Colonic mucosa (tissue), 4 donors: ENCODE data around the gene IQCC. TPM values are rescaled to one million over a fixed set of nuclear protein-coding genes. Genes with fewer than 3 reads are reported as not detected.

Source experiments
- DNase-seq: peaks from one replicate; pipeline ENCODE4 v3.0.0-alpha.2; 2020
- H3K27ac ChIP-seq: fragments of 200-600 bp; one replicate; pipeline ENCODE4 v1.8.0; 2021
- H3K27me3 ChIP-seq: fragments of 200-600 bp; one replicate; pipeline ENCODE4 v1.8.0; 2021
- H3K36me3 ChIP-seq: fragments of 200-600 bp; one replicate; pipeline ENCODE4 v1.8.0; 2021
- H3K4me1 ChIP-seq: fragments of 200-600 bp; one replicate; pipeline ENCODE4 v1.8.0; 2021; ENCODE audit warnings: mild to moderate bottlenecking
- H3K4me3 ChIP-seq: fragments of 200-600 bp; one replicate; pipeline ENCODE4 v1.8.0; 2021
- H3K9ac ChIP-seq, 2 donors: one replicate each; pipeline ENCODE4 v1.7.0; 2013; ENCODE audit warnings: control low read depth in 2 of 2, low read depth in 2 of 2, low read length in 2 of 2
- H3K9me3 ChIP-seq: fragments of 200-600 bp; one replicate; pipeline ENCODE4 v1.8.0; 2021
- intact Hi-C: fragments of 100-400 bp; cut with DNase I; formaldehyde crosslinking; loops from one replicate; pipeline ENCODE4 v1.14.1; 2022
- total RNA-seq, 2 donors: library from RNA; stranded (reverse); fragmentation: NEBNext Ultra II Directional in 1 of 2; extraction: Animal tissue kit (Norgen Biotek cat#: 25700) in 1 of 2; gene quantifications; one replicate each; pipeline ENCODE4 v1.2.1, GENCODE V29; 2021
- TF ChIP-seq, protein P1 (sequence below): fragments of 200-600 bp; IDR thresholded peaks from one replicate; pipeline ENCODE4 v1.8.0; 2022; ENCODE audit warnings: antibody characterized with exemption, mild to moderate bottlenecking
- donor health status: healthy.
- donor health status: DM: no; HTN: no; CAD: no.
- donor health status: DM: no; HTN: no; CAD: no.

IQCC gene
- total RNA-seq, 2 donors from 2014 or later = 1.8 to 4.3 TPM

- Histone ChIP-seq H3K36me3 (peaks cover 8% of the 10 kb centered on the region), H3K4me3 (no peak overlapping the region), H3K4me1 (no peaks in the 10 kb centered on the region), H3K27me3 (no peaks in the 10 kb centered on the region), H3K9me3 (no peaks in the 10 kb centered on the region), H3K9ac (no peak overlapping the region), H3K27ac (no peak overlapping the region)
- no peak for DNase-seq
- TF ChIP-seq, protein P1, sequence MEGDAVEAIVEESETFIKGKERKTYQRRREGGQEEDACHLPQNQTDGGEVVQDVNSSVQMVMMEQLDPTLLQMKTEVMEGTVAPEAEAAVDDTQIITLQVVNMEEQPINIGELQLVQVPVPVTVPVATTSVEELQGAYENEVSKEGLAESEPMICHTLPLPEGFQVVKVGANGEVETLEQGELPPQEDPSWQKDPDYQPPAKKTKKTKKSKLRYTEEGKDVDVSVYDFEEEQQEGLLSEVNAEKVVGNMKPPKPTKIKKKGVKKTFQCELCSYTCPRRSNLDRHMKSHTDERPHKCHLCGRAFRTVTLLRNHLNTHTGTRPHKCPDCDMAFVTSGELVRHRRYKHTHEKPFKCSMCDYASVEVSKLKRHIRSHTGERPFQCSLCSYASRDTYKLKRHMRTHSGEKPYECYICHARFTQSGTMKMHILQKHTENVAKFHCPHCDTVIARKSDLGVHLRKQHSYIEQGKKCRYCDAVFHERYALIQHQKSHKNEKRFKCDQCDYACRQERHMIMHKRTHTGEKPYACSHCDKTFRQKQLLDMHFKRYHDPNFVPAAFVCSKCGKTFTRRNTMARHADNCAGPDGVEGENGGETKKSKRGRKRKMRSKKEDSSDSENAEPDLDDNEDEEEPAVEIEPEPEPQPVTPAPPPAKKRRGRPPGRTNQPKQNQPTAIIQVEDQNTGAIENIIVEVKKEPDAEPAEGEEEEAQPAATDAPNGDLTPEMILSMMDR = no peak
- intact Hi-C loops = no loop called here
These were observed 27.3 kb downstream of the IQCC start for GRCh38 chr1:32232558-32233304.

DNA sequence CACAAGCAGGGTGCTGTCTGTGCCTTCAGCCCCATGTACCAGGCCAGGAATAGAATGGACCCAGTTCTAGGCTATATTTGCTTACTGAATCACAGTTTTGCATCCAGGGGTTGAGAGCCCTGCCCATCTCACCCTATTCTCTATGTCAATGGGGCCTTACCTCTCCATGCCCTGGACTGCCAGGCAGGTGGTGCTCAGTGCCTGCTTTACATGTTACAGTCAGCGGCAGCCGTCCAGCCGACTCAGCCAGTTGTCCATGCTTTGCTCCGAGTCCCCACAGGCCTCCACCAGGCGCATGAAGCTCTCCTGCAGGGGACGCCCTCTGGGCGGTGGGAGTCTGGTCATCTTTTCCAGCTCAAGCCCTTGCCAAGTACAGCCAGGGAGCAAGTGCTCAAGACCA is 29.3 kb downstream of the IQCC start:
- Histone ChIP-seq H3K4me1 (no peaks in the 10 kb centered on the region), H3K36me3 (no peaks in the 10 kb centered on the region), H3K9ac (no peak overlapping the region), H3K9me3 (no peaks in the 10 kb centered on the region), H3K27ac (no peak overlapping the region), H3K4me3 (no peak overlapping the region), H3K27me3 (no peaks in the 10 kb centered on the region)
- intact Hi-C loops = no loop called here
- TF ChIP-seq, protein P1 = no peak
- no peak for DNase-seq

DNA sequence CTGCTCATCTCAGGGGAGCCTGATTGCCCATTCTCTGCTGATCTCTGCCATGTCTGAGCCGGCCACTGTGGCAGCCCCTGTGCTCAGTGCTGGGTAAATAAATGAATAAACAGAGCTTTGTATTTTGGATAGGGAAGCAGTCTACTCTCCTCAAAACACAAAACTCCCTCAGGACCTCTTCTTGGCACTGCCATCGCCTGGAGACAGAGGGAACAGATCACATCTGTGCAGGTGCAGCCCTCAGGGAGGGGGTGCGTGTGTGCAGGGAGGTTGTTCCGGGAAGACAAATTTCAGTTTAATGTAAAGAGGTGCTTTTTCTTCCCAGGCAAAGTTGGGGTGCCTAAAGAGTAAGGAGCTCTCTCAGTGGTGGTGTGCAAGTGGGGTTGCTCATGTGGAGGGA is 33.9 kb downstream of the IQCC start:
- peak; percentile 31 for DNase-seq
- peak overlapping the region; percentile 14 to 40 for H3K9ac ChIP-seq
- TF ChIP-seq, protein P1 = no peak
- H3K36me3 ChIP-seq = no peaks in the 10 kb centered on the region
- peak overlapping the region; percentile 55 for H3K4me3 ChIP-seq
- no peak overlapping the region for H3K27ac ChIP-seq
- intact Hi-C loops = no loop called here
- no peaks in the 10 kb centered on the region for H3K9me3 ChIP-seq
- no peaks in the 10 kb centered on the region for H3K4me1 ChIP-seq
- H3K27me3 ChIP-seq = no peaks in the 10 kb centered on the region

DNA sequence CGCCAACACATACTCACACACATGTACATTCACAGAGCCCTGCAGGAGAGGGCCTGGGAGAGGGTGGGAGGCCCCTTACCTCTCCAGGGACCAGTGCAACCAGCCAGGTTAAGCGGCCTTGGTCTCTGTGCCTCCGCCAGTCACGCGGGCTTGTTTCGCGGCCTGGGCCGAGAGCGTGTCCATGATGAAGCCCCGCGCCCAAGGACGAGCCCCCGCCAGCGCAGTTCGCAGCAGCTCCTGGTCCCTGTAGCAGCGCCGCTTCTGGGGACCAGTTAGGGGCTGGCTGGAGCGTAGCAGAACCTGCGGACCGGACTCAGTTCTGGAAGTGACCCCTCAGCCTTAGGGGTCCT is 34.3 kb downstream of the IQCC start:
- Histone ChIP-seq H3K4me1 (no peaks in the 10 kb centered on the region), H3K9me3 (no peaks in the 10 kb centered on the region), H3K9ac (peak overlapping the region; percentile 47 to 94), H3K27ac (peak overlapping the region; percentile 84), H3K27me3 (no peaks in the 10 kb centered on the region), H3K4me3 (peak overlapping the region; percentile 55), H3K36me3 (no peaks in the 10 kb centered on the region)
- DNase-seq = peak; percentile 26
- intact Hi-C loops = loop anchor here (10.0 kb wide), 1 partner anchor 95 kb away; the partner anchor contains the start of gene MARCKSL1
- TF ChIP-seq, protein P1 = no peak

DNA sequence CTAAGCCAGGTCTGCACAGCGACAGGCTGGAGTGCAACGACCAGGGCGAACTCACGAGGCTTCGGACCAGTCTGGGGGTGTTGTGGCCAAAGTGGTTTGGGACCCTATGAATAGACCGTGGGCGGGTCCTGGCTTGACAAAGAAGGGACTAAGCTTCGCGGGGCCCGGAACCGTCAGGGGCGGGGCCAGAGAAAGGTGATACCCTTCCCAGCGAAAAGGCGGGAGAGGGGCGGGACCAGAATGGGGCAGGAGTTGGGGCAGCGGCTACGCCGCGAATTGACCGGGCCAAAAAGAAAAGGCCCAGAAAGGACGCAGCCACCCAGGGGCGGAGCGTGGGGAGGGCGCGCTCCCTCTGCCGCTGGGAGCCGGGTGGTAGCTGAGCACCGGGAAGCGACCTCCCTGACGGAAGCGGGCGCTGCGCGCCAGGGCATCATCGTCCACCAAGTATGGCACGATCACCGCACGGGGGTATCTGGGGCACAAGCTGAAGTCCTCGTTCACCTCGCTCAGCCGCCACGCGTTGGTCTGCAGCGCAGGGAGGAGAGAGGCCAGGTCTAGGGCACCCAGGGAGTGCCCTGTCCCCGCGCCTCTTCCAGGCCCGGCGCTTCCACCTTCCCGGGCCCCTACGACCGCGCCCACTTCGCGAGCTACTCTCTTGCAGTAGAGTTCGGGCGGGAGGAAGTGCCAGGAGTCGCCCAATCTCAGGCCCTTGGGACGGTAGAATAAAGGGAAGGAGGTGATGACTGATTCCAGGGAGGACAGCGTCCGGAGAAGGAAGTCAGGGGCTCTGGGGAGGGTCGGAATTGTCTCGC is 34.9 kb downstream of the IQCC start:
- peak overlapping the region; percentile 84 for H3K27ac ChIP-seq
- H3K4me3 ChIP-seq = peak overlapping the region; percentile 55
- DNase-seq = peak; percentile 91
- intact Hi-C loops = loop anchor here (10.0 kb wide), 1 partner anchor 94 kb away; the partner anchor contains the start of gene MARCKSL1
- peak overlapping the region; percentile 61 to 94 for H3K9ac ChIP-seq
- no peaks in the 10 kb centered on the region for H3K36me3 ChIP-seq
- no peaks in the 10 kb centered on the region for H3K9me3 ChIP-seq
- no peaks in the 10 kb centered on the region for H3K27me3 ChIP-seq
- H3K4me1 ChIP-seq = no peaks in the 10 kb centered on the region
- TF ChIP-seq, protein P1 = no peak
